D721Med (cell line): ENCODE results near the gene DHRS13.

Experiments
- DNase-seq: peaks from one replicate; pipeline ENCODE4 v3.0.0; 2011; ENCODE audit warnings: low spot score; ENCODE audit not compliant: insufficient read length
- FAIRE-seq: peaks from 2 replicates; lab custom pipeline; 2011; peaks lifted over from hg19 to GRCh38; lab: Jason Lieb, UNC
- TF ChIP-seq, protein P1 (sequence below): IDR thresholded peaks from 2 replicates; pipeline ENCODE4 v1.5.1; 2012; ENCODE audit warnings: mild to moderate bottlenecking, control low read depth; ENCODE audit not compliant: insufficient read depth; ENCODE audit errors: missing control alignments

DHRS13 gene, protein sequence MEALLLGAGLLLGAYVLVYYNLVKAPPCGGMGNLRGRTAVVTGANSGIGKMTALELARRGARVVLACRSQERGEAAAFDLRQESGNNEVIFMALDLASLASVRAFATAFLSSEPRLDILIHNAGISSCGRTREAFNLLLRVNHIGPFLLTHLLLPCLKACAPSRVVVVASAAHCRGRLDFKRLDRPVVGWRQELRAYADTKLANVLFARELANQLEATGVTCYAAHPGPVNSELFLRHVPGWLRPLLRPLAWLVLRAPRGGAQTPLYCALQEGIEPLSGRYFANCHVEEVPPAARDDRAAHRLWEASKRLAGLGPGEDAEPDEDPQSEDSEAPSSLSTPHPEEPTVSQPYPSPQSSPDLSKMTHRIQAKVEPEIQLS

DNA sequence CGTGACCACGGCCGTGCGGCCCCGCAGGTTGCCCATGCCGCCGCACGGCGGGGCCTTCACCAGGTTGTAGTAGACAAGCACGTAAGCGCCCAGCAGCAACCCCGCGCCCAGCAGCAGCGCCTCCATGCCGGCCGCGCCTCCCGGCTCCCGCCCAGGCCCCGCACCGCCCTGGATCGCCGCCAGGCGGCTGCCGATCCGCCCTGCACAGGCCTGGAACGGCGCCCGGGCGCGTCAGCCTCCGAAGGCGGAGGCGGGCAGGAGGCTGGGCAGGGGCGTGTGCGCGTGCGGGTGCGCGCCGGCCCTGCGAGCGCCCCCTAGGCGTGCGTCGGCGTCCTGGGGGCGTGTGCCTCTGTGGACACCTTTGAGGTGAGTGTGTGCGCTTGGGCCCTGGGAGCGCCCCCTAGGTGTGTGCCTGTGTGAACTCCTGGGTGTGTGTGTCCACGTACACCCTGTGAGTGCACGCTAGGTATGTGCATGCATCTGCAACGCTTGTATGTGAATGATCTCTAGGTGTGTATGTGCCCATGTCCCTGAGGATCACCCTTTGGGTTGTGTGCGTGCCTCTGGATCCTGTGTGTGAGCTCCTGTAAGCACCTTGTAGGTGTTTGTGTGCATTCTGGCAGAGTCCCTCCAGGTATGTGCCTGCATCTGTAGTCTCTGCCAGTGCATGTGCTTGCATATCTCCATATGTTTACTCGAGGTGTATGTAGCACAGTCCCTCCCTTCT, at the start of gene DHRS13:
DHRS13 (minus strand) TSS at position 261 of the 727 bp plus-strand sequence; CDS start at position 126, 135 bp downstream.
- TF ChIP-seq, protein P1, sequence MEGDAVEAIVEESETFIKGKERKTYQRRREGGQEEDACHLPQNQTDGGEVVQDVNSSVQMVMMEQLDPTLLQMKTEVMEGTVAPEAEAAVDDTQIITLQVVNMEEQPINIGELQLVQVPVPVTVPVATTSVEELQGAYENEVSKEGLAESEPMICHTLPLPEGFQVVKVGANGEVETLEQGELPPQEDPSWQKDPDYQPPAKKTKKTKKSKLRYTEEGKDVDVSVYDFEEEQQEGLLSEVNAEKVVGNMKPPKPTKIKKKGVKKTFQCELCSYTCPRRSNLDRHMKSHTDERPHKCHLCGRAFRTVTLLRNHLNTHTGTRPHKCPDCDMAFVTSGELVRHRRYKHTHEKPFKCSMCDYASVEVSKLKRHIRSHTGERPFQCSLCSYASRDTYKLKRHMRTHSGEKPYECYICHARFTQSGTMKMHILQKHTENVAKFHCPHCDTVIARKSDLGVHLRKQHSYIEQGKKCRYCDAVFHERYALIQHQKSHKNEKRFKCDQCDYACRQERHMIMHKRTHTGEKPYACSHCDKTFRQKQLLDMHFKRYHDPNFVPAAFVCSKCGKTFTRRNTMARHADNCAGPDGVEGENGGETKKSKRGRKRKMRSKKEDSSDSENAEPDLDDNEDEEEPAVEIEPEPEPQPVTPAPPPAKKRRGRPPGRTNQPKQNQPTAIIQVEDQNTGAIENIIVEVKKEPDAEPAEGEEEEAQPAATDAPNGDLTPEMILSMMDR: peak; percentile 98
- DNase-seq: peak; percentile 80
- FAIRE-seq: no peak

DNA sequence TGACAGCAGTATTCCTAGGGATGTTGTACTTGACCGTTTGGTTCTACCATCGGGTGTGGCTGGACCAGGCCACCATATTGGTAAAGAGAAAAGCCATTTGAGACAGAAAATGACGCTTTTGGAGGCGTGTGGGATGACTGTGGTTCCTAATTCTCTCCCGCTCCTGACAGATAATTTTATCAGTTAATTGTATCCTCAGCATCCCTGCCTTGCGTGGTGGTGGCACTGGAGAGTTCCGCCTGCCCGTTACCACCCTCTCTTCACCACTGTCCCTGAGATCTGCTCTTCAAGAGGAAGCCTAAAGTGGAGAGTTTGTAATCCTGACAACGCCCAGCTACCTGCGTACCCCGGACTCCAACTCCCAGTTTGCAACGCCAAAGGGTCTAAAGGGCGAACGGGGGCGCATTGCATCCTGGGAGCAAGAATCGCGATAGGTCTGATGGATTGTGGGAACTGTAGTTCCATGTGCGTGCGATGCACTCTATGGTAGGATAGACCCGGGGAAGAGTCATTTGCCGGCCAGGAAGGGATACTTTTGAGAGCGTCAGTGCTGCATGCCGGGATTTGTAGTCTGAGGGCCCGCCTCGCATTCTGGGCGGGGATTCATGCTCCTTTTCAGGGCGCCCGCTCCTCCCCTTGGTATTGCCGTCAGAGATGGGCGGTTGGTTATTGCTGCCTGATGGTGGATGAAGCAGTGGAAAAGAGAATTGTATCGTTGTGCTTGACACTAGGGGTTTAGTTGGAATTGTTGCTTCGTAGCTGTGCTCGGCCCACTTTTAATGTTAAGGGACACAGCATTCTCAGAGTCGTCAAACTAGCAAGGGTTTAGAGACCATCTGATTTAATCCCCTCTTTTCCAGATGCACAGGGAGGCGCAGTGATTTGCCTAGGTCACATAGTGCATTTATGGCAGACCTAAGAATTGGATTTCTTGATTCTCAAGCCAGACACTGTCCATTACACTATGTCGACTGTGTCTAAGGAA, 49.4 kb upstream of the DHRS13 start:
- peak; percentile 93 for FAIRE-seq
- TF ChIP-seq, protein P1: peak; percentile 3
- DNase-seq: no peak

DNA sequence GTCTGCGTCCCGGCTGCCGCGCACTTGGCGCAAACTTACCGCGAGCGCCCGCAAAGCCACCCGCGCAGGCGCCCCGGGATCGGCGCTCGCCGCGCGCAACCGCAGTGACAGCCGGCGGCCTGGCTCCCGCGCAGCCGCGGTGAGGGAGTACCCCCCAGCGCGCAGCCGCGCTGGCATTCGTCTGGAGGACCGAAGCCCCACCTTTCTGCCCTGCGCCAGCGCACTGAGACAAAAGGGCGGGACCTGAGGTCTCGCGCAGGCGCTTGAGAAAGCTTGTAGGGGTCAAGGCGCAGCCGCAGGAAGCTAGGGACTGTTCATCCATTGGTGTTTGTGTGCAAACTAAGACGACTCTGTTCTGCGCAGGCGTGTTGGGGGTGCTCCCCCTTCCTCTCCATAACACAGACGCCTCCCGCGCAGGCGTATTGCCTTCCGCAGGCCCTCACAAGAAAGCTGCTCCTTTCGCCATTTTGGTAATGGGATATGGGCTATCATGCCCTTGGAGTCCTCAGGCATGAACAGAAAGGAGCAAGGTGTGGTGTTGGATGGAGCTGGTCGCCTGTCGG, 48.6 kb upstream of the DHRS13 start, which contains the start of gene PHF12:
PHF12 (minus strand) TSS at position 91 of the 563 bp plus-strand sequence. CDS start 558 bp downstream, outside the sequence.
- TF ChIP-seq, protein P1: no peak
- FAIRE-seq (no peak), DNase-seq (no peak)

DNA sequence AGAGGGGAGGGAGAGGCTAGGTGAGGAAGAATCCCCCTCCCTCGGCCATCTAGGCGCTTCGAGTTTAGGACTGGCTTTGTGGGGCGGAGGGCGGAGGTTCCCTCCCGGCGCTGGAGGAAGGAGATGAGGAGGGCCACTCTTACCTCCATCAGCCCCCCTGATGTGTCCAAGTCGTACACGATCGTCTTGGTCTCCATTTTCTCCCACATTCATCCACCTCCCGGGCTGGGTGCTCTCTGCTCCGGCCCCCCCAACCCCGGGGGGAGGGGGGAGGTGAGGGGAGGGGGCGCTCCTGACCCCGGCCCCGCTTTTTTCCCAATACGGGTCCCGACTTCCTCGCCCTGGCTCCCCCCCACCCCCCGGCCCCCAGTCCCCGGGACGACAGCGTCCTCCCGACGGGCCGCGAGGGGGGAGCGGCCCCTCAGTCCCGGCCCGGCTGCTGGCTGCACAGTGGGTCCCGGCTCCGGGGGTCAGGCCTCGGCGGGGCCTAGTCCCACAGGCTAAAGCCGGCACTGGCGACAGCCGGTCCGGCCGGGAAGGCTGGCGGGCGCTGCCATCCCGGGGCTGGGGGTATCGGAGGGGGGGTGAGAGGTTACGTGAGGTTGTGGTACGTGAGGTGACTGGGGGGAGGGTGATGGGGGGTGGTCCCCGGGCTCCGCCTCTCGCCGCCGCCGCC, 48.0 kb upstream of the DHRS13 start:
- no peak for FAIRE-seq
- TF ChIP-seq, protein P1: no peak

DNA sequence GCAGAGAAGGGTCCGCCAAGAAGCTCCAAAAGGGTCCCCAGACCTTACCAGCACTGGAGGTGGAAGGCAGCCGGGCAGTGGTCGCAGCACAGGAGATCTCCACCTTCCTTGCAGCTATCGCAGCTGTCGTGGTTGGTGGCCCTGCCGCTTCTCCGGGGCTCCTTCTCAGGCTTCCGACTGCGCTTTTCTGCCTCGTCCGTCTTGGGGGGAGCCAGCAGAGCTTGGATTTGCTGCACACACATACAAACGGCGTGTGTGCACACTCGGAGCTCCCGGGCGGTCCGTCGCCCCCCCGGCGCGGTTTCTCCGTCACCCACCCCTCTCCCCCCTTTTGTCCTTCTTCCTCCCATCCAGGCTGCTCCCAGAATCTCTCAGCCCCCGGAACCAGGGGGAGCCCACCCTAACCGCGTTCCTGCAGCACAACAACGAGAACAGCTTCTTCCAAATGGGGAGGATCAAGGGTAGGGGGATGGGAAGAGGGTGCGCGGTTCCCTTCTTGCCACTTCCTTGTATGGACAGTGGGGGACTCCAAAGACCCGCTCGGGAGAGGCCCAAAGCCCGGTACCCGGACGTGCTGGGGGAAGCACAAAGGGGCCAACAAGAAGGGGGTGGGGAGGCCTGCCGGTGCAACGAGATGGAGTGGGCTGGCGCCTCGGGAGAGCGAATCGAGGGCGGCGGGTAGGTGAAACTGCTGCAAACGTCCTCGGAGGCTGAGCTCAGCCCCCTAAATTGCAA, 47.3 kb upstream of the DHRS13 start:
- DNase-seq (no peak), FAIRE-seq (no peak)
- TF ChIP-seq, protein P1: no peak

More for the DNA sequence above, 48.0 kb upstream of the DHRS13 start:
- DNase-seq: no peak
